IPS DF 6.9 (cell line): ENCODE measurements around the gene COL23A1.

Experiments
- DNase-seq: peaks from one replicate; pipeline ENCODE4 v3.0.0-alpha.2; 2013; ENCODE audit warnings: low read depth, low spot score
- H3K27ac ChIP-seq: one replicate; pipeline ENCODE4 v1.5.1; 2013; ENCODE audit warnings: low read length, control low read depth
- H3K27me3 ChIP-seq: 2 replicates; pipeline ENCODE4 v1.6.1; 2013; ENCODE audit warnings: mild to moderate bottlenecking, low read length; ENCODE audit not compliant: control insufficient read depth, insufficient read depth
- H3K36me3 ChIP-seq: 2 replicates; pipeline ENCODE4 v1.6.1; 2013; ENCODE audit warnings: low read length; ENCODE audit not compliant: control insufficient read depth, insufficient read depth
- H3K4me1 ChIP-seq: 2 replicates; pipeline ENCODE4 v1.6.1; 2013; ENCODE audit warnings: low read length; ENCODE audit not compliant: control insufficient read depth, insufficient read depth
- H3K4me3 ChIP-seq: 2 replicates; pipeline ENCODE4 v1.5.1; 2013; ENCODE audit warnings: mild to moderate bottlenecking, low read length
- H3K9me3 ChIP-seq: 2 replicates; pipeline ENCODE4 v1.6.1; 2013; ENCODE audit warnings: low read length, inconsistent platforms; ENCODE audit not compliant: control insufficient read depth, insufficient read depth
- WGBS: extraction: QIAGEN DNeasy Blood & Tissue Kit; methylation state at CpG from one replicate; pipeline ENCODE4 v1.1.7; 2013; ENCODE audit warnings: mixed read lengths, missing lambda C conversion rate; ENCODE audit not compliant: insufficient read length, insufficient coverage; 5-methylcytosine and 5-hydroxymethylcytosine counted together

COL23A1 gene

DNA sequence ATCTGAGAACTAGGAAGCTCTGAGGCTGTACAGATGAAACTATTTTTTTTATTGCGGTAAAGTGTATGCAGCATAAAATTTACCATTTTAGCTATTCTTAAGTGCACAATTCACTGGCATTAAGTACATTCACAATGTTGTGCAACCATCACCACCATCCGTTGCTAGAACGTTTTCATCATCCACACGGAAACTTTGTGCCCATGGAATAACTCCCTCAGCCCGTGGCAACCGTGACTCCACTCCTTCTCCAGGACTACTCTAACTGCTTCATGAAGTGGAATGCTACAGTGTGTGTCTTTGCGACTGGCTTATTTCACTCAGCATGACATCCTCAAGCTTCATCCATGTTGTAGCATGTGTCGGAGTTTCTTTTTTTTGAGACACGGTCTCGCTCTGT is 57.1 kb downstream of the COL23A1 start:
- H3K27me3 ChIP-seq, result no peaks in the 10 kb centered on the region
- H3K4me3 ChIP-seq, result no peak overlapping the region
- WGBS, result no CpG with 5 or more reads among the region's 10 CpGs
- H3K9me3 ChIP-seq, result no peaks in the 10 kb centered on the region
- no peaks in the 10 kb centered on the region for H3K36me3 ChIP-seq
- H3K27ac ChIP-seq, result no peak overlapping the region
- no peak for DNase-seq
- no peaks in the 10 kb centered on the region for H3K4me1 ChIP-seq

- H3K9me3 ChIP-seq, result no peaks in the 10 kb centered on the region
- WGBS, result no CpG with 5 or more reads among the region's 7 CpGs
- DNase-seq, result no peak
- H3K27me3 ChIP-seq, result no peaks in the 10 kb centered on the region
- no peaks in the 10 kb centered on the region for H3K4me1 ChIP-seq
- H3K27ac ChIP-seq, result no peak overlapping the region
- no peak overlapping the region for H3K4me3 ChIP-seq
- no peaks in the 10 kb centered on the region for H3K36me3 ChIP-seq
These were observed 57.5 kb downstream of the COL23A1 start for GRCh38 chr5:178532666-178533065.

DNA sequence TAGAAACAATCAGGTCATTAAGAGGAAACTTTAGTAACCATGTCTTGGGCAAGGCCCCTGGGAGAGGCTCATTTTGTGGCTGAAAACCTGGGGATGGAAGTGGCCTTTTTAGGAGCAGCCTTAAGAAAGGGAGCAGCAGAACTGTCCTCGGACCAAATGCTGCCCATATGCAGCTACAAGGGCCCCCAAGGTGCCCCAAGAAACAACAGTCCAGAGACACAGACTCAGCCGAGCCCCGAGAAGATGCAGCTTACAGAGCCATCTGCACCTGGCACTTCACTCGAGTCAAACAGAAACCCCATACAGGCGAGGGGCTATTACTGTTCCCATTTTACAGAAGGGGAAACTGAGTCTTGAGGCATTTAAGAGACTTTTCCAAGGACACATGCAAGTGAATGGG is 58.0 kb downstream of the COL23A1 start:
- Histone ChIP-seq H3K36me3 (no peaks in the 10 kb centered on the region), H3K4me1 (no peaks in the 10 kb centered on the region; the same call in 1 of the 2 replicates), H3K27ac (no peak overlapping the region), H3K4me3 (no peak overlapping the region), H3K27me3 (no peaks in the 10 kb centered on the region), H3K9me3 (no peaks in the 10 kb centered on the region)
- no peak for DNase-seq
- WGBS, result no CpG with 5 or more reads among the region's 5 CpGs

DNA sequence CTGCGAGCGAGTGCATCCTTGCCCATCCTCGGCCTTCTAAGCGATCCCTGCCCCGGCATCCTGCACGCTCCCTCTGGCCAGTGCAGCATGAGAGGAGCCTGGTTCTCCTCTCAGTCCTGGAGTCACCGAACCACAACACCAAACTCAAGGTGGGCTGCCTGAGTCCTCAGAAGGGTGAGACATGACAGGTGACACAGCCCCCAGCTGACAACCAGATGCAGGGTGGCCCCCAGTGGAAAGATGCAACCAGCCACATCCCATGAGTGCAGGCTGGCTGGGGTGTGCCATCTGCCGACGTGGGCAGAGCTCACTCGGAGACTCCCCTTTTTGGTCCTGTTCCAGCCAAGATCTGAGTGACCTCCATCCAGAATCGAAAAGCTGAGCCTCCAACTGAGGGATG is 58.4 kb downstream of the COL23A1 start:
- no CpG with 5 or more reads among the region's 11 CpGs for WGBS
- H3K27me3 ChIP-seq, result no peaks in the 10 kb centered on the region

DNA sequence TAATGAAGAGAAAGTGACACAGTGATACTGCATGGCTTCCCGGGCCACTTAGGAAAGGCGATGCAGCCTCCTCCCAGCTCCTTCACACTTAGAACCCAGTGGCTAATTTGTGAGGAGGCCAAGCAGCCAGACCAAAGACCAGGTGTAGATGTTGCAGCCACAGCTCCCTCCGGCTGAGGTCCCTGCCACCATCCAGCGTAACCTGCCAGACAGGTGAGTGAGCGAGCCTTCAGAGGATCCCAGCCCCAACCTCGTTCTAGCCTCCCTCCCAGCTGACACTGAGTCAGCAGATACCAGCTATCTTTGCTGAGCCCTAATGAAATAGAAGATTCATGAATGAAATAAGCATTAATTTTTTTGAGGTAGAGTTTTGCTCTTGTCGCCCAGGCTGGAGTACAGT is 59.7 kb downstream of the COL23A1 start:
- Histone ChIP-seq H3K27ac (no peak overlapping the region), H3K9me3 (no peaks in the 10 kb centered on the region), H3K36me3 (no peaks in the 10 kb centered on the region), H3K27me3 (no peaks in the 10 kb centered on the region), H3K4me3 (no peak overlapping the region), H3K4me1 (peaks cover 8% of the 10 kb centered on the region)
- no CpG with 5 or more reads among the region's 7 CpGs for WGBS
- DNase-seq, result no peak

More for the DNA sequence above, 58.4 kb downstream of the COL23A1 start:
- no peak for DNase-seq
- Histone ChIP-seq H3K4me3 (no peak overlapping the region), H3K27ac (no peak overlapping the region), H3K9me3 (no peaks in the 10 kb centered on the region), H3K36me3 (no peaks in the 10 kb centered on the region), H3K4me1 (peaks cover 3% of the 10 kb centered on the region; the same call in 1 of the 2 replicates)

DNA sequence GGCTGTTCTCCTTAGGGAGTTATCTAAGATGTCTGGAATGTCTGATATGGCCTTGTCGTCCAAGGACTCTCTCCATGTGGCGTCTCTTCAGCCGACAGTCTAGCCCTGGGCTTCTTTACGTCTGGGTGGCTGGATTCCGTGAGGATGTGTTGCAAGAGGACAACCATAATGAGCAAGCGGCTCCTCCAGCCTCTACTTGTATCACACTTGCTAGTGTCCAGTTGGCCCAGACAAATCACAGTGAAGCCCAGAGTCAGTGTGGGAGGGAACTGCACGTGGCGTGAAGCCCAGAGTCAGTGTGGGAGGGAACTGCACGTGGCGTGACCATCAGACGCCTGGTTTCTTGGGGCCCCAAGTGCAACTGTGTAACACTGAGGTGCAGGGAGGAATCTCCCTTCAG is 61.1 kb downstream of the COL23A1 start:
- no peak for DNase-seq
- H3K27me3 ChIP-seq, result no peaks in the 10 kb centered on the region
- no peaks in the 10 kb centered on the region for H3K9me3 ChIP-seq
- WGBS, result no CpG with 5 or more reads among the region's 11 CpGs
- H3K27ac ChIP-seq, result no peak overlapping the region
- H3K4me3 ChIP-seq, result no peak overlapping the region
- H3K36me3 ChIP-seq, result no peaks in the 10 kb centered on the region
- peaks cover 8% of the 10 kb centered on the region for H3K4me1 ChIP-seq

GRCh38 chr5:178527458-178528307 is 62.5 kb downstream of the COL23A1 start:
- Histone ChIP-seq H3K27ac (no peak overlapping the region), H3K27me3 (no peaks in the 10 kb centered on the region), H3K4me3 (no peak overlapping the region), H3K9me3 (no peaks in the 10 kb centered on the region), H3K36me3 (no peaks in the 10 kb centered on the region), H3K4me1 (peaks cover 8% of the 10 kb centered on the region)
- 100% methylated on average over 1 of the region's 18 CpGs for WGBS
- DNase-seq, result no peak

DNA sequence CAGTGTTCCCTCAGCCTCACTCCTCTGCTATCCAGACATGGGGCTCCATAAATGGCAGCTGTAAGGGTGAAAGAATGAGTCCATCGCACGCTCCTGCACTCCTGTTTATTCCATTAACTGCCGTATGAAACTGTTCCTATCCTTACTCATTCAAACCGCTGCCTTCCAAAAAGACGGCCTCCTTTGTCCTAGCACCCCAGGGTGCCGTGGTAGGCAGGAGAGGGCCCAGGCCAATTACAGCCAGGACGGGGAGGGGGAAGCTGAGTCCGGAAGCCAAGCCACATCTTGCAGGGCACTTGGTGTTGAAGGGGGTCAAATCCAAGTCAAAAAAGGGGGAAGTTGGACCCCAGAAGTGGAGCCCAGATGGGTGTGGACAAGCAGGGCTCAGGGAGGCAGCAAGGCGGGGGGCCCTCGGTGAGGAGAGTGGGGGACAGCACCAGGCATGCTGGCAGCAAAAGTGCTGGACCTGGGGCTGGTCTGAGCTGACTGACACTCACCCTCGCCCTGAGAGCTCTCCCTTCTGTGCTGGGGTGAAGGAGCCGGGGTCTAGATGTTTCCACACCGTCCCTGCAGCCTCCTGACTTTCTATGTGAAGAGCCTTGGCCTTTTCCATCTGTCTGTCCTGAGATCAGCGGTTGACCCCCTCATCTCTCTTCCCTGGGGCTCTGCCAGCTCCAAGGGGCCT is 63.3 kb downstream of the COL23A1 start:
- no peak for DNase-seq
- H3K27me3 ChIP-seq, result no peaks in the 10 kb centered on the region
- WGBS, result no CpG with 5 or more reads among the region's 14 CpGs
- no peak overlapping the region for H3K4me3 ChIP-seq
- peaks cover 8% of the 10 kb centered on the region for H3K4me1 ChIP-seq
- H3K36me3 ChIP-seq, result no peaks in the 10 kb centered on the region
- H3K27ac ChIP-seq, result no peak overlapping the region
- no peaks in the 10 kb centered on the region for H3K9me3 ChIP-seq

DNA sequence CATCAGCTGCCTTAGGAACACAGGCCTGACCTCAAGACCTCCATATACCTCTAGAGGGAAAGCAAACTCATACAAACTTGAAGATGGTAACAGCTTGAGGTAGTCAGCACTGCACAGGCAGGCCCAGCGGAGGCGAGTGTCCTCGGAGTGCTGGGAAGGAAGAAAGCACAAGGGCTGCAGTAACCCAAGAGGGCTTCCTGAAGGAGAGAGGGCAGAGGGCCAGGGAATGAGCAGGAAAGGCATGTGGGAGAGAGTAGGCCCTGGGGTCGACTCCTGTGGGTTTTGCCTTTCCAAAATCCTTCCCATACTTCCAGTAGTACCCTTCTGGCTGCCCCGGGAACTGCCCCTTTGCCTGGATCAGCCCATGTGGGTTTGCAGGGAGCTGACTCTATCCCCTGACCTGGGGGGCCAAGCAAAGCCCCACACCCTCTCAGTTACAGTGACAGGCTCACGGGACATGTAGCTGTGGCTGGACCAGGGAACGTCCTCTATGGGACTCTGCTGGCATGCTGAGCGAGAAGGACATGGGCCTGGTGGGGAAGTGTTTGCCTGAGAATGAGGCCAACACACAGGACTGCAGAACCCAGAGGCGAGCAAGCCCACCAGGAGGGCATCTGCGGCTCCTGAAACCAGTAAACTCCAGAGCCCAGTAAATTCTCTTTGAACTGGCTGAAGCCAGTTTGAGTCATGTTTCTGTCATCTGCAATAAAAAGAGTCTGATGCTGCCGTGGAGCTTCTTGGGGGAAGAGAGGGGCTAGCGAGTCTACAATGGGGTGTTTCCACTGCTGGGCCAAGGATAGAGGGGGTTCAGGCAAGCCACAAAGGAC is 64.1 kb downstream of the COL23A1 start:
- peaks cover 8% of the 10 kb centered on the region for H3K4me1 ChIP-seq
- H3K27ac ChIP-seq, result no peak overlapping the region
- DNase-seq, result no peak
- H3K27me3 ChIP-seq, result no peaks in the 10 kb centered on the region
- WGBS, result no CpG with 5 or more reads among the region's 12 CpGs
- H3K9me3 ChIP-seq, result no peaks in the 10 kb centered on the region
- H3K4me3 ChIP-seq, result no peak overlapping the region
- no peaks in the 10 kb centered on the region for H3K36me3 ChIP-seq

- no CpG with 5 or more reads among the region's 10 CpGs for WGBS
- H3K4me3 ChIP-seq, result no peak overlapping the region
- no peaks in the 10 kb centered on the region for H3K36me3 ChIP-seq
- DNase-seq, result no peak
- H3K9me3 ChIP-seq, result no peaks in the 10 kb centered on the region
- peaks cover 8% of the 10 kb centered on the region for H3K4me1 ChIP-seq
- H3K27me3 ChIP-seq, result no peaks in the 10 kb centered on the region
- no peak overlapping the region for H3K27ac ChIP-seq
These were observed 65.9 kb downstream of the COL23A1 start for GRCh38 chr5:178524093-178524882.
